HG02610 (cell line): ENCODE data around the gene GLIPR1L1.
"Not testable (repeated sequence)": the region's sequence is repeated elsewhere in the genome, so short reads cannot be mapped to it uniquely, and the experiment has no call there.

Experiments
- ATAC-seq: cut with Tn5 transposase; IDR thresholded peaks from one replicate; pipeline ENCODE4 v1.9.1; 2021; ENCODE audit warnings: mild to moderate bottlenecking, moderate library complexity; ENCODE audit not compliant: unreplicated experiment

Gene GLIPR1L1, protein sequence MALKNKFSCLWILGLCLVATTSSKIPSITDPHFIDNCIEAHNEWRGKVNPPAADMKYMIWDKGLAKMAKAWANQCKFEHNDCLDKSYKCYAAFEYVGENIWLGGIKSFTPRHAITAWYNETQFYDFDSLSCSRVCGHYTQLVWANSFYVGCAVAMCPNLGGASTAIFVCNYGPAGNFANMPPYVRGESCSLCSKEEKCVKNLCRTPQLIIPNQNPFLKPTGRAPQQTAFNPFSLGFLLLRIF

DNA sequence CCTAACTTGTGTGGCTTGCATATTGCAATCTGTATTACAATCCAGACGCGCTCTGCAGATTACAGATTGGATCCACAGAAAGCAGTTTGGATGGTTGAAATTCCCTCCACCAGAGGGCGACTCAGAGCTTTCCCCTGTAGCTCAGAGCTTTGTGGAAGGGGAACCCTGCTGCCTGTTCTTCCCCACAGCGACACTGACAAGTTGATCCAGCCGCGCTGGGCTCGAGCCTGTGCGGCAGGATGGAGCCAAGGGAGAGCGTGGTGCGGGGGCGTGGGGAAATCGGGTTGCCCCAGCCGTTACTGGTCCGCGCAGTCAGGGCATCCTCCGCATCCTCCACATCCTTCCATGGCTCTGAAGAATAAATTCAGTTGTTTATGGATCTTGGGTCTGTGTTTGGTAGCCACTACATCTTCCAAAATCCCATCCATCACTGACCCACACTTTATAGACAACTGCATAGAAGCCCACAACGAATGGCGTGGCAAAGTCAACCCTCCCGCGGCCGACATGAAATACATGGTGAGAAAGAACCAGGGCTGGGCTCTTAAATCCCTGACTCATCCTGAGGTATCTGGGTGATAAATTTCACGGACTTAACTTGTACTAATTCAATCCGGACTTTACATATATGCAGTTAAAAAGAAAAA lies at the start of gene GLIPR1L1:
TSS of gene GLIPR1L1 (plus strand) at position 287 of the 647 bp plus-strand sequence. CDS start at position 346, 59 bp downstream.
- ATAC-seq, result peak; percentile 68

DNA sequence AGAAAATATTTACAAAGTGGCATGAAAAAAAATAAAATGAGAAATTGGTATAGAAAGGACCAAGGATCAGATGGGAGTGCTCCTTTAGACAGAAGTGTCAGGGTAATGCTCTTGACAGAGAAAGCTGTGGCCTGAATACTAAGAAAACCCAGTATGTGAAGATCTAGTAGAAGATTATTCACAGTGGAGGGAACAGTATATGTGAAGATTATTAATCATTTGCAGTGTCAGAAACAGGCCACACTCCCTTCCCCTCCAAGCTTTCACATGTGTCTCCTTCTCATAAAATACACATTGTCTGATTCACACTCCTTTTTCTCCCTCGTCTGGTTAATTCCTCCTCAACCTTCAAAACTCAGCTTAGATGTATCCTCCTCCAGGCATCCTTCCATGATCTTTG lies 45.6 kb upstream of the GLIPR1L1 start:
- no peak for ATAC-seq

- ATAC-seq, result no peak
Observed at GRCh38 chr12:75289753-75290152, 44.7 kb upstream of the GLIPR1L1 start.

DNA sequence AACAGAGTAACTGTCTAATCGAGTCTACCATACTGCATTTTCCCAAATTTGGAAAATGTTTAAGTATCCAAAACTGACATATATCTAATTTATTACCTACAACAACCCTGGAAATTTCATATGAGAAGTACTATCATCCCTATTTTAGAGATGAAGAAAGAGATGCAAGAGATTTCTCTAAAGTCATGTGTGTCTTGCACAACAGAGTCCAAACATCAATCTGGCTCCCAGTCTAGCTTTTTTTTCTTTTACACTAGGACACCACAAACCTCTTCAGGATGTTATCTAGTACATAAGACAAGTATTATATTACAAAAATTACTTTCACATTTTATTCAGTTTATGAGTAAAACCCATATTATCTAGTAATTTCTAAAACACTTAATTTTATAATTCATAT lies 43.5 kb upstream of the GLIPR1L1 start:
- ATAC-seq, result no peak

- ATAC-seq, result no peak
Observed at GRCh38 chr12:75294336-75294735, 40.1 kb upstream of the GLIPR1L1 start.

DNA sequence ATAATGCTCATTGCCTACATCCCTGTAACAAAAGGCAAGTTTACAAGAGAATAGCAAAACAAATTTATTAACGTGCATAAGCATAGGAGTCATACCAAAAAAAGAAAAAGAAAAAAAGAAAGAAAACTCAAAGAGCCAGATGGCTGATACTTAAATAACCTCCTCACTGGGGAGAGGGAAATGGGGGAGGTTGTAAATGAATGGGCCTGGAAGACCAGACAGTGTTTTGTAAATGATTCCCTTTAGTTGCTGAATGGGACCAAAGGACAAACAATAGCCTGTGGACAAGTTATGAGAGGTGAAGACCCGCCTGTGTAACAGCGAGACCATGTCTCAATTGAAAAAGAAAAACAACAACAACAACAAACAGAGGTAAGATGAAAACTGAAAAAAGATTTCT lies 39.7 kb upstream of the GLIPR1L1 start:
- ATAC-seq, result no peak

GRCh38 chr12:75302225-75302624 lies 32.2 kb upstream of the GLIPR1L1 start:
- no peak for ATAC-seq

DNA sequence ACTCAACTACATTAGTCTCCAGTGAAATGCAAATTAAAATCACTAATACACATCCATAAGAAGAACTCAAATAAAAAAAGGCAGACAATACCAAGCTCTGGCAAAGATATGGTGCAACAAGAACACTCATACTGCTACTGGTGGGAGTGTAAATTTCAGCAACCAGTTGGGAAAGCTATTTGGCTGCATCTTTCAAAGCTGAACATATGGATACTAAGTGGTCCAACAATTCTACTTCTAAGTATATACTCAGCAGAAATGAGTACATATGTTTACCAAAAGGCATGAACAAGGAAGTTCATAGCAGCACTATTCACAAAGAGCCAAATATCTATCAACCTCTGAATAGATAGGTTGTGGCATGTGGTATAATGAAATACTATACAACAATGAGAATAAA lies 31.7 kb upstream of the GLIPR1L1 start:
- ATAC-seq, result no peak

DNA sequence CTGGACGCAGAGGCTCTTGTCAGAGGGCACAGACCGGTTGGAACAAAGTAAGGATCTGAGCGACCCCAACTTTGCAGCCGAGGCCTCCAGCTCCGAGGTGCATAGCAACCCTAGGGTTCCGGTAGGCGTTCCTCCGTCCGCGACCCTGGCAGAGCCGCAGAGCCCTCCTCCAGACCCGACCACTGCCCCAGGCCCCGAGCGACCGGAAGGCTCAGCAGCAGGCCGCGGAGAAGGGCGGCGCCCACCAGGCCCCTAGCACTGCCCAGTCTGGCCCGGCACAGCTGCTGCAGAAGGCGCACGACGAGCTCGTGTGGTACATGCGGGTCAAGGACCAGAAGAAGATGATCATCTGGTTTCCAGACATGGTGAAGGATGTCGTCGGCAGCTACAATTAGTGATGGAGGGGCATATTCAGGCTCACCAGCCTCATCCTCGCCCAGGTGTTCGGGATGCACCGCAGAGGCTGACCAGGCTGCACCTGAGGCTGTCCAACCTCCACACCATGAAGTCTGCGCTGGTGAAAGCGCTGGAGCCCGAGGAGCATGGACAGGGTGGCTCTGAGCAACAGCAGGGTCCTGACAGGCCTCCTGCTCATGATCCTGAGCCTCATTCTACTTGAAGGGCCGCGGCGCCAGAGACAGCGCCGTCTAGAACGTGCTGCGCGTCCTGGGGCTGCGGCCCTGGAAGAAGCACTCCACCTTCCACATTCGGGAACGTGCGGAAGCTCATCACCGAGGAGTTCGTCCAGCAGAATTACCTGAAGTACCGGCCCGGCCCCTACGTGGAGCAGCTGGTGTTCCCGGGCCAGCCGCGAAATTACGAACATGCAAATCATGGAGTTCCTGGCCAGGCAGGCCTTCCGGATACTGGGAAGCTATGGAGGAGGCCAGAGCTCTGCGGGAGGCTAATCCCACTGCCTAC lies 28.8 kb upstream of the GLIPR1L1 start:
- ATAC-seq, result no peak

DNA sequence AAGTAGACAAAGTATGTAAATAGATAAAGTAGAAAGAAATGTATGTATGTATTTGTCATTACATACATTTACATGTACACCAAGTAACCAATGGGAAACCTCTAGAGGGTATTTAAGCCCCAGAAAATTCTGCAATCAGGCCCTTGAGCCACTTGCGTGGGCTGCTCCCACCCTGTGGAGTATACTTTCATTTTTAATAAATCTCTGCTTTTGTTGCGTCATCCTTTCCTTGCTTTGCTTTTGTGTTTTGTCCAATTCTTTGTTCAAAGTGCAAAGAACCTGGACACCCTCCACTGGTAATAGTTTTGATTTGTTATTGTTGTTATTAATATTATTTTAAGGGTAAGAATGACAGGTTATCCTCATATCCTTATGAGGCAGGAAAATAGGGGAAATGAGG lies 26.2 kb upstream of the GLIPR1L1 start:
- no peak for ATAC-seq

DNA sequence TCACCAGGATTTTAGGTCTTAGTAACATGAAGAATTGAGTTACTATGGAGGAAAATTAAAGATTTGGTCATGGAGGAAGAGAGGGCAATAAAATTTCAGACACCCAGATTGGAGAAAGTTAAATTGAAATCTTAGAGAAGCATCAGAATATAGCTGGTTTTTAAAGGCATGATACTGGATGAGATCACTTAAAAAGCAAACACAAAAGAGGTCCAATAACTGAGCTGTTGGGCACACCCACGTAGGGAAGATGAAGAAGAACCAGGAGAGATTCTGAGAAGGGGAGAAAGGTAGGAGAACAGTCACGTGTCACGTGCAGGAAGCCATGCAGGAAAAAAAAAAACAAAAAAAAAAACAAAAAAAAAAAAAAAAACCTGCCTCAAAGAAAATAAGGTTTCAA lies 23.1 kb upstream of the GLIPR1L1 start:
- no peak for ATAC-seq

GRCh38 chr12:75315518-75315917 lies 19.0 kb upstream of the GLIPR1L1 start:
- no peak for ATAC-seq

DNA sequence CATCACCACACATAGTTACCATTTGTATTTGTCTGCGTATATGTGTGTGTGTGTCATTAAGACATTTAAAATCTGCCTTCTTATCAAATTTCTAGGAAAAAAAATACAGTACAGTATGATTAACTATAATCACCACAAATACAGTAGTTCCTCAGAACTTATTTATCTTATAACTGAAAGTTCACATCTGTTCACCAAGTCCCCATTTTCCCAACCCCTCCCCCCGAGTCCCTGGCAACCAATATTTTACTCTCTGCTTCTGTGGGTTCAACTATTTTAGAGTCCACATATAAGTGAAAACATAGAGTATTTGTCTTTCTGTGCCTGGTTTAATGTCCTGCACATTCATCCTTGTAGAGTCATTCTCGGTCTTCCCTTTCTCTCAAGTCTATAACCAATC lies 16.7 kb upstream of the GLIPR1L1 start:
- ATAC-seq, result no peak

DNA sequence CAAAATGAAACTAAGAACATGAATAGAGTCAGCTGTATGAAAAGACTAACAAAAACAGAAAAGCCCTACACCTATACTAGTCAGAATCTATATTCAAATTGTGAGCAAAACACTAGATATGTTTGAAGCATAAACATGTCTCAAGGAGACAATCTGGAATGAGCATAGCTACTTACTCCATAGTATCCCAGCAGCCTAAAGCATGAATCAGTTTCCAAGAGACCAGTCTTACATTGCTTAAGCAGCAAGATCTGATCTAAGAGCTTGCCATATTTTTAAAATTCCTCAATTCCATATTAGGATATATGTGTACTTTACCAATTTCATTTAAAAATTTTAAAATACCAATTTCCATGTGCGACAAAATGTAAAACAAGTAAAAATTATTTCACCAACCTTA lies 12.0 kb upstream of the GLIPR1L1 start:
- ATAC-seq, result no peak

- no peak for ATAC-seq
Observed at GRCh38 chr12:75323663-75324062, 10.8 kb upstream of the GLIPR1L1 start.

DNA sequence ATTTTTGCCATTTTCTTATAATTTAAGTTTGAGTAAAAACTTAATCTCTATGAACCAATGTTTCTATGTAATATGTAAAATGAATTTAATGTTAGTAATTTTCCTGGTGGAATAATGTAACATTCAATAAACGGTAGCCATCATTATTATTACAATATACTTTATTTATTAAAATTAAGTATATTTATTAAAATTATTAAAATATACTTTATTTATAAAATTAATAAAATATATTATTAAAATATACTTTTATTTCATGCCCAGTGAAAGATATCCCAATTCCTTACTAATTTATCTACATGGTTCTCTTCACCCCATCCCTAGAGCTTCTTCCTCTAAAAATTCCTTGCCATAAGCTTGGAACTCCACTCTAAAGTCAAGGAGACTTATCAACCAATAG lies 6.8 kb upstream of the GLIPR1L1 start:
- no peak for ATAC-seq

DNA sequence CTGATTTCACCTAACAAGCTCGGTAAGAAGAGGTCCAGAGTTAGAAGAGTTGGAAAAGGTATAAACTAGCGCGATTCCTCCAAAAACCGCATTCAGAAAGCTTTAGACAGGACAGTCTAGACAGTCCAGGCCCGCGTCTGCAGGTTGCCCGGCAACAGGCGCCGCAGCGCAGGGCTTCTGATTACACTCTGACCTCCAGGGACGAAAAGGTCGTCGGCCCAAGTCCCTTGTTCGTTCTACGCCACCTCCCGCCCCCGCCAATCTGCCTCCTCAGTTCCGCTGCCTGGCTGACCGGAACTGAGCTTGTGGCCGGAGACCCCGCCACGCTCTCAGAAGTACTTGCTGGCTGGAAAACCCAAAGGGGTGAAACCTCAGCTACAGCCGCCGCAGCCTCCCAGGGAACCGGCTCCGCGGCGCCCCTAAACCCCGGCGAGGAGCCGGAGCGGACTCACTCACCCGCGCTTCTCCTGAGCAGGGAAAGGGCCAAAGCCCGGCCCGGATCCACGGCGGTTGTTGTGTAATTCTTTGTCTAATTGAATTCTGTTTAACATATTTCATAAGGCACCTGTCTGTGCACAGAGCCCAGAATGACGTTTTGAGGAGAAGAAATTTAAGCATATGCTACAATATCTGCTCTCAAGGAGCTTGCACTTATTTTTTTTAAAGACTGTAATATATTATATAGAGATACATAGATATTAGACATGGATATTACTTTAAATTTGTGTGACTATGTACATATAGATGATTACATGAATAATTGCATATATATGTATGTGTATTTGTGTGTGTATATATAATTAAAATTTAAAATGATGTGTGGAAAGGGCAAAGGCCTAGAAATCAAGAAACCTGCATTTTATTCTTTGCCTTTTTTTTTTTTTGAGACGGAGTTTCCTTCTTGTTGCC lies 4.3 kb upstream of the GLIPR1L1 start, which contains the start of gene CAPS2:
TSS of gene CAPS2 (minus strand) at position 407 of the 909 bp plus-strand sequence. CDS start 3,826 bp downstream, outside the sequence.
- peak; percentile 87 for ATAC-seq

GRCh38 chr12:75337905-75338304 lies 3.4 kb downstream of the GLIPR1L1 start:
- peak; percentile 47 for ATAC-seq

DNA sequence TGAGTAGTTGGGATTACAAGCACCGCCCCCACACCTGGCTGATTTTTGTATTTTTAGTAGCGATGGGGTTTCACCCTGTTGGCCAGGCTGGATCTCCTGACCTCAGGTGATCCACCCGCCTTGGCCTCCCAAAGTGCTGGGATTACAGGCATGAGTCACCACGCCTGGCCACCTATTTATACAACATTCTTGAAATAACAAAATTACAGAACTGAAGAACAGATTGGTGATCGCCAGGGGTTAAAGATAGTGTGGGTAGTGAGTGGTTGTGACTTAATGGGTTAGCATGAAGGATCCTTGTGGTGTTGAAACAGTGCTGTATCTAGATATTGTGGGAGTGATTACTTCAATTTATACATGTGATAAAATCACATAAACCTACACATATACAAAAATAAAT lies 7.4 kb downstream of the GLIPR1L1 start:
- no peak for ATAC-seq

DNA sequence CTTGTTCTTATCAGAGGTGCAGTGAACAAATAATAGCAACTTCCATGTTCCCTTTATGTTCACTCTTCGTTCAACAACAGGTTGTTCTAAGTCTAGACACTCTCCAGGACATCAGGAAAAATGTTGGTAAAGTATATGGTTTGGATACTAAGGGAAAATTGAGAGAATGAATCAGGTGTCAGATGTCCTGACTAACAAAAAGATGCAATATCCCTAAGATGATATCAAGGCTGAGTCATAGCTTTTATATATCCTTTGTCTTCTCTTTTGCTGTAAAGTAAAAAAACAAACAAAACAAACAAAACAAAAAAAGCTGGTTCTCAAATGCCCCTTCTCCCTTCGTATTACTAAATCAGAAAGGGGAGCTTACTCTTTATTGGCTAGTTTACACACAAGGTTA lies 11.1 kb downstream of the GLIPR1L1 start:
- no peak for ATAC-seq

GRCh38 chr12:75346215-75346614 lies 11.7 kb downstream of the GLIPR1L1 start:
- not testable (repeated sequence) for ATAC-seq
